Mammary epithelial cell (primary cell): ENCODE data around the gene CHRNG.

ENCODE experiments used
- EZH2 ChIP-seq: IDR thresholded peaks from 2 replicates; pipeline ENCODE4 v1.6.1; 2012; ENCODE audit warnings: low read length, inconsistent platforms, borderline replicate concordance
- TF ChIP-seq, protein P1 (sequence below), 2 donors: IDR thresholded peaks in 1 of 2; conservative IDR thresholded peaks in 1 of 2; 2 replicates each; pipeline ENCODE4 v1.5.1; 2011 to 2012; ENCODE audit warnings: inconsistent platforms in 2 of 2, low read length in 2 of 2, mild to moderate bottlenecking in 2 of 2, control low read depth in 1 of 2, low read depth in 1 of 2; ENCODE audit not compliant: insufficient read depth in 1 of 2; ENCODE audit errors: extremely low read depth in 1 of 2

DNA sequence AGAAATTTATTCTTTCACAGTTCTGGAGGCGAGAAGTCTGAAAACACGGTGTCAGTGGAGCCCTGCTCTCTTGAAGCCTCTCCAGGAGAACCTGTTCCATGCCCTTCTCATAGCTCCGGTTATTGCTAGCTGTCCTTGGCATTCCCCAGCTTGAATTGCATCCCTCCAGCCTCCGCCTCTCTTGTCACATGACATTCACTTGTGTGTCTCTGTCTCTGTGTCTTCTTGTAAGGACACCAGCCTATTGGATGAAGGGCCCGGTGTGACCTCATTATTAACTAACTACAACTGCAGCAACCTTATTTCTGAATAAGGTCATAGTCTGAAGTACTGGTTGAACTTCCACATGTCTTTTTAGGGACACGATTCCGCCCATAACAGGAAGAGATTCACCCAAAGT, 23.9 kb upstream of the CHRNG start:
- TF ChIP-seq, protein P1, sequence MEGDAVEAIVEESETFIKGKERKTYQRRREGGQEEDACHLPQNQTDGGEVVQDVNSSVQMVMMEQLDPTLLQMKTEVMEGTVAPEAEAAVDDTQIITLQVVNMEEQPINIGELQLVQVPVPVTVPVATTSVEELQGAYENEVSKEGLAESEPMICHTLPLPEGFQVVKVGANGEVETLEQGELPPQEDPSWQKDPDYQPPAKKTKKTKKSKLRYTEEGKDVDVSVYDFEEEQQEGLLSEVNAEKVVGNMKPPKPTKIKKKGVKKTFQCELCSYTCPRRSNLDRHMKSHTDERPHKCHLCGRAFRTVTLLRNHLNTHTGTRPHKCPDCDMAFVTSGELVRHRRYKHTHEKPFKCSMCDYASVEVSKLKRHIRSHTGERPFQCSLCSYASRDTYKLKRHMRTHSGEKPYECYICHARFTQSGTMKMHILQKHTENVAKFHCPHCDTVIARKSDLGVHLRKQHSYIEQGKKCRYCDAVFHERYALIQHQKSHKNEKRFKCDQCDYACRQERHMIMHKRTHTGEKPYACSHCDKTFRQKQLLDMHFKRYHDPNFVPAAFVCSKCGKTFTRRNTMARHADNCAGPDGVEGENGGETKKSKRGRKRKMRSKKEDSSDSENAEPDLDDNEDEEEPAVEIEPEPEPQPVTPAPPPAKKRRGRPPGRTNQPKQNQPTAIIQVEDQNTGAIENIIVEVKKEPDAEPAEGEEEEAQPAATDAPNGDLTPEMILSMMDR (conservative IDR thresholded peaks at IDR 0.05 in 1 of 2, IDR thresholded peaks at IDR 0.05 in 1 of 2; ENCODE audit: extremely low read depth in 1 of 2, insufficient read depth in 1 of 2, low read depth in 1 of 2, low read length in 2 of 2), result no peak
- TF ChIP-seq EZH2, result no peak
